WTC11 (cell line): ENCODE measurements around the gene LMOD2. TPM values are rescaled to one million over a fixed set of nuclear protein-coding genes. Genes with fewer than 3 reads are reported as not detected.

Source experiments
- ATAC-seq: fragments of 200-7000 bp; cut with Tn5 transposase; 2 replicates; pipeline ENCODE4 v1.10.0; 2021; ENCODE audit warnings: mild to moderate bottlenecking, moderate library complexity
- CTCF ChIA-PET: fragments of 300-600 bp; sonication (Branson Sonifier 250); formaldehyde crosslinking; loops from one replicate; lab custom pipeline; 2021; ENCODE audit warnings: antibody characterized with exemption; lab: Charles Lee
- POLR2A ChIA-PET: fragments of 350-600 bp; sonication (Branson Sonifier 250); formaldehyde crosslinking; loops from one replicate; lab custom pipeline; 2021; ENCODE audit warnings: antibody characterized with exemption; lab: Charles Lee
- DNase-seq: peaks from one replicate; pipeline ENCODE4 v3.0.0; 2021; ENCODE audit warnings: low spot score
- H3K27ac Mint-ChIP-seq: 2 replicates; pipeline ENCODE4 v1.8.0; 2021; ENCODE audit warnings: mixed read lengths
- H3K27me3 Mint-ChIP-seq: 2 replicates; pipeline ENCODE4 v1.8.0; 2021; ENCODE audit warnings: low read depth, mild to moderate bottlenecking, moderate library complexity, mixed read lengths
- H3K36me3 Mint-ChIP-seq: 2 replicates; pipeline ENCODE4 v1.8.0; 2021; ENCODE audit warnings: mixed read lengths
- H3K4me1 Mint-ChIP-seq: 2 replicates; pipeline ENCODE4 v1.8.0; 2022; ENCODE audit warnings: mixed read lengths
- H3K4me3 Mint-ChIP-seq: 2 replicates; pipeline ENCODE4 v1.8.0; 2021; ENCODE audit warnings: mild to moderate bottlenecking, moderate library complexity, mixed read lengths
- H3K9me3 Mint-ChIP-seq: 2 replicates; pipeline ENCODE4 v1.8.0; 2021; ENCODE audit warnings: mixed read lengths
- ELF4 ChIP-seq: sonication (generic); formaldehyde crosslinking; IDR thresholded peaks from 2 replicates; pipeline ENCODE4 v1.8.1; 2022; ENCODE audit warnings: low read depth, mild to moderate bottlenecking, moderate library complexity, missing genetic modification reagents
- GRHL2 ChIP-seq: fragments of 250-450 bp; sonication (Bioruptor Pico); IDR thresholded peaks from 2 replicates; pipeline ENCODE4 v1.8.0; 2022; ENCODE audit warnings: mild to moderate bottlenecking, moderate library complexity; ENCODE audit not compliant: insufficient replicate concordance, severe bottlenecking
- GTF2I ChIP-seq: fragments of 250-450 bp; sonication (Bioruptor Pico); conservative IDR thresholded peaks from 2 replicates; pipeline ENCODE4 v1.4.0; 2021; ENCODE audit warnings: mild to moderate bottlenecking
- MXD4 ChIP-seq: fragments of 250-450 bp; sonication (Bioruptor Pico); IDR thresholded peaks from 2 replicates; pipeline ENCODE4 v1.8.0; 2021; ENCODE audit warnings: mild to moderate bottlenecking, moderate library complexity, borderline replicate concordance
- MYBL2 ChIP-seq: sonication (generic); formaldehyde crosslinking; IDR thresholded peaks from 2 replicates; pipeline ENCODE4 v1.8.1; 2023; ENCODE audit warnings: mild to moderate bottlenecking, moderate library complexity, missing genetic modification reagents
- TCF7 ChIP-seq: sonication (generic); formaldehyde crosslinking; IDR thresholded peaks from 2 replicates; pipeline ENCODE4 v1.8.0; 2022; ENCODE audit warnings: mild to moderate bottlenecking, low read depth, missing genetic modification reagents, moderate library complexity
- TP53 ChIP-seq: sonication (generic); formaldehyde crosslinking; IDR thresholded peaks from 2 replicates; pipeline ENCODE4 v1.8.1; 2023; ENCODE audit warnings: mild to moderate bottlenecking, missing genetic modification reagents
- ZNF121 ChIP-seq: sonication (generic); formaldehyde crosslinking; IDR thresholded peaks from 2 replicates; pipeline ENCODE4 v1.8.0; 2023; ENCODE audit warnings: missing genetic modification reagents
- ZNF263 ChIP-seq: sonication (generic); formaldehyde crosslinking; IDR thresholded peaks from 2 replicates; pipeline ENCODE4 v1.8.1; 2022; ENCODE audit warnings: low read depth, mild to moderate bottlenecking, moderate library complexity, missing genetic modification reagents
- total RNA-seq: library from RNA; stranded (reverse); gene quantifications from 3 replicates; pipeline ENCODE4 v1.2.3, GENCODE V29; 2021
- TF ChIP-seq, protein P1 (sequence below): sonication (generic); formaldehyde crosslinking; IDR thresholded peaks from 2 replicates; pipeline ENCODE4 v1.8.1; 2022; ENCODE audit warnings: low read depth, mild to moderate bottlenecking, moderate library complexity, missing genetic modification reagents, borderline replicate concordance
- TF ChIP-seq, protein P2 (sequence below): sonication (generic); formaldehyde crosslinking; IDR thresholded peaks from 2 replicates; pipeline ENCODE4 v1.8.1; 2023; ENCODE audit warnings: mild to moderate bottlenecking, missing genetic modification reagents, borderline replicate concordance
- TF ChIP-seq, protein P3 (sequence below): fragments of 250-450 bp; sonication (Bioruptor Pico); IDR thresholded peaks from 2 replicates; pipeline ENCODE4 v1.9.0; 2021; ENCODE audit warnings: moderate library complexity, mild to moderate bottlenecking, inconsistent platforms, borderline replicate concordance
- TF ChIP-seq, protein P4 (sequence below): sonication (generic); formaldehyde crosslinking; IDR thresholded peaks from 2 replicates; pipeline ENCODE4 v1.8.1; 2022; ENCODE audit warnings: mild to moderate bottlenecking, moderate library complexity, missing genetic modification reagents
- TF ChIP-seq, protein P5 (sequence below): sonication (generic); formaldehyde crosslinking; IDR thresholded peaks from 2 replicates; pipeline ENCODE4 v1.8.1; 2022; ENCODE audit warnings: low read depth, missing genetic modification reagents, borderline replicate concordance
- TF ChIP-seq, protein P6 (sequence below): sonication (generic); formaldehyde crosslinking; IDR thresholded peaks from 2 replicates; pipeline ENCODE4 v1.8.1; 2023; ENCODE audit warnings: mild to moderate bottlenecking, missing genetic modification reagents
- TF ChIP-seq, protein P7 (sequence below): sonication (generic); formaldehyde crosslinking; IDR thresholded peaks from 2 replicates; pipeline ENCODE4 v1.8.0; 2022; ENCODE audit warnings: mild to moderate bottlenecking, missing genetic modification reagents
- TF ChIP-seq, protein P8 (sequence below): sonication (generic); formaldehyde crosslinking; IDR thresholded peaks from 2 replicates; pipeline ENCODE4 v1.8.1; 2022; ENCODE audit warnings: missing genetic modification reagents, borderline replicate concordance

LMOD2 gene
- total RNA-seq, 1 experiment from 2014 or later = not detected

DNA sequence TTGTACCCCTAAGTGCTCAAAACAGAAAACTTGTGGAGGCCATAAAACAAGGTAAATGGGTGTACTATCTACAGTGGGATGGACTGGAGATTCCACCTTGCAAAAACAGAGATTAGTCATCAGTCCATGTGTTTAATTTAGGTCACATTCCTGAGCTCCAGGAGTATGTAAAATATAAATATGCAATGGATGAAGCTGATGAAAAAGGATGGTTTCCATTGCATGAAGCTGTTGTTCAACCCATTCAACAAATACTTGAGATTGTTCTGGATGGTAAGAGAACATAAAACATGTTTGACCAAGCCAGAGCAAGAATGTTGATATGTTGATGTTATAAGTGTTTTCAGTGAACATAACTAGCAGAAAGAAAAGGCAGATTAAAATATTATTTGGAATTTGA is 39.4 kb upstream of the LMOD2 start:
- ATAC-seq (no peak), DNase-seq (no peak)
- POLR2A ChIA-PET = no interaction called here
- TF ChIP-seq ELF4 (CRISPR knock-in tag) = no peak
- TF ChIP-seq, protein P1, sequence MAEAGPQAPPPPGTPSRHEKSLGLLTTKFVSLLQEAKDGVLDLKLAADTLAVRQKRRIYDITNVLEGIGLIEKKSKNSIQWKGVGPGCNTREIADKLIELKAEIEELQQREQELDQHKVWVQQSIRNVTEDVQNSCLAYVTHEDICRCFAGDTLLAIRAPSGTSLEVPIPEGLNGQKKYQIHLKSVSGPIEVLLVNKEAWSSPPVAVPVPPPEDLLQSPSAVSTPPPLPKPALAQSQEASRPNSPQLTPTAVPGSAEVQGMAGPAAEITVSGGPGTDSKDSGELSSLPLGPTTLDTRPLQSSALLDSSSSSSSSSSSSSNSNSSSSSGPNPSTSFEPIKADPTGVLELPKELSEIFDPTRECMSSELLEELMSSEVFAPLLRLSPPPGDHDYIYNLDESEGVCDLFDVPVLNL (CRISPR knock-in tag) = no peak
- TF ChIP-seq, protein P2, sequence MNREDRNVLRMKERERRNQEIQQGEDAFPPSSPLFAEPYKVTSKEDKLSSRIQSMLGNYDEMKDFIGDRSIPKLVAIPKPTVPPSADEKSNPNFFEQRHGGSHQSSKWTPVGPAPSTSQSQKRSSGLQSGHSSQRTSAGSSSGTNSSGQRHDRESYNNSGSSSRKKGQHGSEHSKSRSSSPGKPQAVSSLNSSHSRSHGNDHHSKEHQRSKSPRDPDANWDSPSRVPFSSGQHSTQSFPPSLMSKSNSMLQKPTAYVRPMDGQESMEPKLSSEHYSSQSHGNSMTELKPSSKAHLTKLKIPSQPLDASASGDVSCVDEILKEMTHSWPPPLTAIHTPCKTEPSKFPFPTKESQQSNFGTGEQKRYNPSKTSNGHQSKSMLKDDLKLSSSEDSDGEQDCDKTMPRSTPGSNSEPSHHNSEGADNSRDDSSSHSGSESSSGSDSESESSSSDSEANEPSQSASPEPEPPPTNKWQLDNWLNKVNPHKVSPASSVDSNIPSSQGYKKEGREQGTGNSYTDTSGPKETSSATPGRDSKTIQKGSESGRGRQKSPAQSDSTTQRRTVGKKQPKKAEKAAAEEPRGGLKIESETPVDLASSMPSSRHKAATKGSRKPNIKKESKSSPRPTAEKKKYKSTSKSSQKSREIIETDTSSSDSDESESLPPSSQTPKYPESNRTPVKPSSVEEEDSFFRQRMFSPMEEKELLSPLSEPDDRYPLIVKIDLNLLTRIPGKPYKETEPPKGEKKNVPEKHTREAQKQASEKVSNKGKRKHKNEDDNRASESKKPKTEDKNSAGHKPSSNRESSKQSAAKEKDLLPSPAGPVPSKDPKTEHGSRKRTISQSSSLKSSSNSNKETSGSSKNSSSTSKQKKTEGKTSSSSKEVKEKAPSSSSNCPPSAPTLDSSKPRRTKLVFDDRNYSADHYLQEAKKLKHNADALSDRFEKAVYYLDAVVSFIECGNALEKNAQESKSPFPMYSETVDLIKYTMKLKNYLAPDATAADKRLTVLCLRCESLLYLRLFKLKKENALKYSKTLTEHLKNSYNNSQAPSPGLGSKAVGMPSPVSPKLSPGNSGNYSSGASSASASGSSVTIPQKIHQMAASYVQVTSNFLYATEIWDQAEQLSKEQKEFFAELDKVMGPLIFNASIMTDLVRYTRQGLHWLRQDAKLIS = no peak
- no peak for TF ChIP-seq GTF2I
- TF ChIP-seq ZNF263 = no peak
- no peak for TF ChIP-seq TCF7 (CRISPR knock-in tag)
- TF ChIP-seq, protein P3, sequence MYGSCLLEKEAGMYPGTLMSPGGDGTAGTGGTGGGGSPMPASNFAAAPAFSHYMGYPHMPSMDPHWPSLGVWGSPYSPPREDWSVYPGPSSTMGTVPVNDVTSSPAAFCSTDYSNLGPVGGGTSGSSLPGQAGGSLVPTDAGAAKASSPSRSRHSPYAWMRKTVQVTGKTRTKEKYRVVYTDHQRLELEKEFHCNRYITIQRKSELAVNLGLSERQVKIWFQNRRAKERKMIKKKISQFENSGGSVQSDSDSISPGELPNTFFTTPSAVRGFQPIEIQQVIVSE (CRISPR knock-in tag) = no peak
- no peak for TF ChIP-seq MYBL2 (CRISPR knock-in tag)
- no peak for TF ChIP-seq TP53 (CRISPR knock-in tag)
- TF ChIP-seq, protein P4, sequence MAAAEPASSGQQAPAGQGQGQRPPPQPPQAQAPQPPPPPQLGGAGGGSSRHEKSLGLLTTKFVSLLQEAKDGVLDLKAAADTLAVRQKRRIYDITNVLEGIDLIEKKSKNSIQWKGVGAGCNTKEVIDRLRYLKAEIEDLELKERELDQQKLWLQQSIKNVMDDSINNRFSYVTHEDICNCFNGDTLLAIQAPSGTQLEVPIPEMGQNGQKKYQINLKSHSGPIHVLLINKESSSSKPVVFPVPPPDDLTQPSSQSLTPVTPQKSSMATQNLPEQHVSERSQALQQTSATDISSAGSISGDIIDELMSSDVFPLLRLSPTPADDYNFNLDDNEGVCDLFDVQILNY (CRISPR knock-in tag) = no peak
- no peak for TF ChIP-seq MXD4 (CRISPR knock-in tag)
- TF ChIP-seq, protein P5, sequence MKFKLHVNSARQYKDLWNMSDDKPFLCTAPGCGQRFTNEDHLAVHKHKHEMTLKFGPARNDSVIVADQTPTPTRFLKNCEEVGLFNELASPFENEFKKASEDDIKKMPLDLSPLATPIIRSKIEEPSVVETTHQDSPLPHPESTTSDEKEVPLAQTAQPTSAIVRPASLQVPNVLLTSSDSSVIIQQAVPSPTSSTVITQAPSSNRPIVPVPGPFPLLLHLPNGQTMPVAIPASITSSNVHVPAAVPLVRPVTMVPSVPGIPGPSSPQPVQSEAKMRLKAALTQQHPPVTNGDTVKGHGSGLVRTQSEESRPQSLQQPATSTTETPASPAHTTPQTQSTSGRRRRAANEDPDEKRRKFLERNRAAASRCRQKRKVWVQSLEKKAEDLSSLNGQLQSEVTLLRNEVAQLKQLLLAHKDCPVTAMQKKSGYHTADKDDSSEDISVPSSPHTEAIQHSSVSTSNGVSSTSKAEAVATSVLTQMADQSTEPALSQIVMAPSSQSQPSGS (CRISPR knock-in tag) = no peak
- TF ChIP-seq, protein P6, sequence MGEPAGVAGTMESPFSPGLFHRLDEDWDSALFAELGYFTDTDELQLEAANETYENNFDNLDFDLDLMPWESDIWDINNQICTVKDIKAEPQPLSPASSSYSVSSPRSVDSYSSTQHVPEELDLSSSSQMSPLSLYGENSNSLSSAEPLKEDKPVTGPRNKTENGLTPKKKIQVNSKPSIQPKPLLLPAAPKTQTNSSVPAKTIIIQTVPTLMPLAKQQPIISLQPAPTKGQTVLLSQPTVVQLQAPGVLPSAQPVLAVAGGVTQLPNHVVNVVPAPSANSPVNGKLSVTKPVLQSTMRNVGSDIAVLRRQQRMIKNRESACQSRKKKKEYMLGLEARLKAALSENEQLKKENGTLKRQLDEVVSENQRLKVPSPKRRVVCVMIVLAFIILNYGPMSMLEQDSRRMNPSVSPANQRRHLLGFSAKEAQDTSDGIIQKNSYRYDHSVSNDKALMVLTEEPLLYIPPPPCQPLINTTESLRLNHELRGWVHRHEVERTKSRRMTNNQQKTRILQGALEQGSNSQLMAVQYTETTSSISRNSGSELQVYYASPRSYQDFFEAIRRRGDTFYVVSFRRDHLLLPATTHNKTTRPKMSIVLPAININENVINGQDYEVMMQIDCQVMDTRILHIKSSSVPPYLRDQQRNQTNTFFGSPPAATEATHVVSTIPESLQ (CRISPR knock-in tag) = no peak
- TF ChIP-seq GRHL2 (CRISPR knock-in tag) = no peak
- TF ChIP-seq, protein P7, sequence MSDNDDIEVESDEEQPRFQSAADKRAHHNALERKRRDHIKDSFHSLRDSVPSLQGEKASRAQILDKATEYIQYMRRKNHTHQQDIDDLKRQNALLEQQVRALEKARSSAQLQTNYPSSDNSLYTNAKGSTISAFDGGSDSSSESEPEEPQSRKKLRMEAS (CRISPR knock-in tag) = no peak
- TF ChIP-seq, protein P8, sequence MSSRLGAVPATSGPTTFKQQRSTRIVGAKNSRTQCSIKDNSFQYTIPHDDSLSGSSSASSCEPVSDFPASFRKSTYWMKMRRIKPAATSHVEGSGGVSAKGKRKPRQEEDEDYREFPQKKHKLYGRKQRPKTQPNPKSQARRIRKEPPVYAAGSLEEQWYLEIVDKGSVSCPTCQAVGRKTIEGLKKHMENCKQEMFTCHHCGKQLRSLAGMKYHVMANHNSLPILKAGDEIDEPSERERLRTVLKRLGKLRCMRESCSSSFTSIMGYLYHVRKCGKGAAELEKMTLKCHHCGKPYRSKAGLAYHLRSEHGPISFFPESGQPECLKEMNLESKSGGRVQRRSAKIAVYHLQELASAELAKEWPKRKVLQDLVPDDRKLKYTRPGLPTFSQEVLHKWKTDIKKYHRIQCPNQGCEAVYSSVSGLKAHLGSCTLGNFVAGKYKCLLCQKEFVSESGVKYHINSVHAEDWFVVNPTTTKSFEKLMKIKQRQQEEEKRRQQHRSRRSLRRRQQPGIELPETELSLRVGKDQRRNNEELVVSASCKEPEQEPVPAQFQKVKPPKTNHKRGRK = no peak
- TF ChIP-seq ZNF121 (CRISPR knock-in tag) = no peak
- no peak overlapping the region for H3K27ac Mint-ChIP-seq
- H3K4me1 Mint-ChIP-seq = peaks cover 5% of the 10 kb centered on the region; the same call in 1 of the 2 replicates
- H3K9me3 Mint-ChIP-seq = peaks cover 3% of the 10 kb centered on the region; the same call in 1 of the 2 replicates
- CTCF ChIA-PET = interaction anchor here (1.6 kb wide), 1 partner anchor 8 kb away, joined by 8 read pairs; no protein-coding TSS in a partner anchor
- no peak overlapping the region for H3K4me3 Mint-ChIP-seq
- H3K36me3 Mint-ChIP-seq = no peaks in the 10 kb centered on the region
- H3K27me3 Mint-ChIP-seq = no peaks in the 10 kb centered on the region
